ENCODE measurements around the gene LMNA.

DNA sequence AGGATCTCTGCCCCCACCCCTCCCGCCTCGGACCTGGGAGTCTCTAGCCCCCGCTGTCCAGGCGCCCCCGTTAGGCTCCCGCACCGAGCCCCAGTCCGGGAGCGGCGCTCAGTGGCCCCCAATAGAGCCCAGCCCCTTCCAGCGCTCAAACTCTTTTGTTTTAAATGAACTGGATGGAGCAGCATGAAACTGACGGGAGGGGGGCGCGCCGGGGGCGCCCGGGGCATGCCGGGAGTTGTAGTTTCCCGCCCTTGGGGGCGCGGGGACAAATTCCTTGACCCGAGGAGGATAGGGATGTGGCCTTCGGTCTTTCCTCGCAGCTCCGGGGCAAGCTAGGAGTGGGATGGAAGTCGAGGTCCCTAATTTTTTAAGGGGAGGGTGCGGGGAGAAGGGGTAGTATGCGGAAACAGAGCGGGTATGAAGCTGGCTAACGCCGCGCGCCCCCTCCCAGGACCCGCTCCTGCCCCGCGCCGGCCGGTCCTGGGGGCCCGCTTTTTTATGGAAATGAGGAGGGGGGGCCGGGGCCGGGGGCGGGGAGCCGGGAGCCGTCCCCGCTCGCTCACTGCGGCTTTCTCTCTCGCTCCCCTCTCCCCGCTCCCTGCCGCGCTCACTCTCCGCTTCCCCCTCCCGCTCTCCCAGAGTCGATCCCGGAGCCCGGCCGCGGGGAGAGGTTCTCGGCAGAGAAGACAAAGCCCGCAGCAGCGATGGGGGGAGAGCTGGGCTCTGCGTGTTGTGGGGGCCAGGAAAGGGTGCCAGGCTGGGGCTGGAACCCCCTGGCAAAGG lies 32.0 kb upstream of the LMNA start, which contains the start of gene MEX3A:
- TF ChIP-seq, protein P1, sequence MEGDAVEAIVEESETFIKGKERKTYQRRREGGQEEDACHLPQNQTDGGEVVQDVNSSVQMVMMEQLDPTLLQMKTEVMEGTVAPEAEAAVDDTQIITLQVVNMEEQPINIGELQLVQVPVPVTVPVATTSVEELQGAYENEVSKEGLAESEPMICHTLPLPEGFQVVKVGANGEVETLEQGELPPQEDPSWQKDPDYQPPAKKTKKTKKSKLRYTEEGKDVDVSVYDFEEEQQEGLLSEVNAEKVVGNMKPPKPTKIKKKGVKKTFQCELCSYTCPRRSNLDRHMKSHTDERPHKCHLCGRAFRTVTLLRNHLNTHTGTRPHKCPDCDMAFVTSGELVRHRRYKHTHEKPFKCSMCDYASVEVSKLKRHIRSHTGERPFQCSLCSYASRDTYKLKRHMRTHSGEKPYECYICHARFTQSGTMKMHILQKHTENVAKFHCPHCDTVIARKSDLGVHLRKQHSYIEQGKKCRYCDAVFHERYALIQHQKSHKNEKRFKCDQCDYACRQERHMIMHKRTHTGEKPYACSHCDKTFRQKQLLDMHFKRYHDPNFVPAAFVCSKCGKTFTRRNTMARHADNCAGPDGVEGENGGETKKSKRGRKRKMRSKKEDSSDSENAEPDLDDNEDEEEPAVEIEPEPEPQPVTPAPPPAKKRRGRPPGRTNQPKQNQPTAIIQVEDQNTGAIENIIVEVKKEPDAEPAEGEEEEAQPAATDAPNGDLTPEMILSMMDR (IDR thresholded peaks at IDR 0.05): no peak
- TF ChIP-seq POLR2A (IDR thresholded peaks at IDR 0.05) (no peak), EP300 (IDR thresholded peaks at IDR 0.05) (no peak), POLR2AphosphoS5 (IDR thresholded peaks at IDR 0.05) (no peak)

Data from stomach (tissue), 4 donors.